WTC11 (cell line): ENCODE results near the gene MPZL3. TPM values are rescaled to one million over a fixed set of nuclear protein-coding genes. Genes with fewer than 3 reads are reported as not detected.
A peak's percentile ranks its signal among the peaks of the same experiment; 100 is the strongest.

Source experiments
- ATAC-seq: fragments of 200-7000 bp; cut with Tn5 transposase; 2 replicates; pipeline ENCODE4 v1.10.0; 2021; ENCODE audit warnings: mild to moderate bottlenecking, moderate library complexity
- Bru-seq: library from RNA; stranded (reverse); fragments of 400-500 nt; gene quantifications from one replicate; lab custom pipeline; 2021; lab: Mats Ljungman, UMichigan
- CTCF ChIA-PET: fragments of 300-600 bp; sonication (Branson Sonifier 250); formaldehyde crosslinking; loops from one replicate; lab custom pipeline; 2021; ENCODE audit warnings: antibody characterized with exemption; lab: Charles Lee
- POLR2A ChIA-PET: fragments of 350-600 bp; sonication (Branson Sonifier 250); formaldehyde crosslinking; loops from one replicate; lab custom pipeline; 2021; ENCODE audit warnings: antibody characterized with exemption; lab: Charles Lee
- DNase-seq: peaks from one replicate; pipeline ENCODE4 v3.0.0; 2021; ENCODE audit warnings: low spot score
- H3K27ac Mint-ChIP-seq: 2 replicates; pipeline ENCODE4 v1.8.0; 2021; ENCODE audit warnings: mixed read lengths
- H3K27me3 Mint-ChIP-seq: 2 replicates; pipeline ENCODE4 v1.8.0; 2021; ENCODE audit warnings: low read depth, mild to moderate bottlenecking, moderate library complexity, mixed read lengths
- H3K36me3 Mint-ChIP-seq: 2 replicates; pipeline ENCODE4 v1.8.0; 2021; ENCODE audit warnings: mixed read lengths
- H3K4me1 Mint-ChIP-seq: 2 replicates; pipeline ENCODE4 v1.8.0; 2022; ENCODE audit warnings: mixed read lengths
- H3K4me3 Mint-ChIP-seq: 2 replicates; pipeline ENCODE4 v1.8.0; 2021; ENCODE audit warnings: mild to moderate bottlenecking, moderate library complexity, mixed read lengths
- H3K9me3 Mint-ChIP-seq: 2 replicates; pipeline ENCODE4 v1.8.0; 2021; ENCODE audit warnings: mixed read lengths
- ELF4 ChIP-seq: sonication (generic); formaldehyde crosslinking; IDR thresholded peaks from 2 replicates; pipeline ENCODE4 v1.8.1; 2022; ENCODE audit warnings: low read depth, mild to moderate bottlenecking, moderate library complexity, missing genetic modification reagents
- ETV6 ChIP-seq: sonication (generic); formaldehyde crosslinking; IDR thresholded peaks from 2 replicates; pipeline ENCODE4 v1.8.1; 2022; ENCODE audit warnings: mild to moderate bottlenecking, missing genetic modification reagents
- FOXK1 ChIP-seq: sonication (generic); formaldehyde crosslinking; IDR thresholded peaks from 2 replicates; pipeline ENCODE4 v1.8.0; 2022; ENCODE audit warnings: mild to moderate bottlenecking, moderate library complexity, missing genetic modification reagents
- JUN ChIP-seq: sonication (generic); formaldehyde crosslinking; IDR thresholded peaks from 2 replicates; pipeline ENCODE4 v1.8.0; 2023; ENCODE audit warnings: mild to moderate bottlenecking, missing genetic modification reagents
- KAT7 ChIP-seq: sonication (generic); formaldehyde crosslinking; IDR thresholded peaks from 2 replicates; pipeline ENCODE4 v1.8.1; 2023; ENCODE audit warnings: missing genetic modification reagents, mild to moderate bottlenecking, borderline replicate concordance
- MXD4 ChIP-seq: fragments of 250-450 bp; sonication (Bioruptor Pico); IDR thresholded peaks from 2 replicates; pipeline ENCODE4 v1.8.0; 2021; ENCODE audit warnings: mild to moderate bottlenecking, moderate library complexity, borderline replicate concordance
- NFATC4 ChIP-seq: fragments of 250-450 bp; sonication (Bioruptor Pico); IDR thresholded peaks from 2 replicates; pipeline ENCODE4 v1.9.0; 2021; ENCODE audit warnings: mild to moderate bottlenecking
- NFYB ChIP-seq: sonication (generic); formaldehyde crosslinking; conservative IDR thresholded peaks from 2 replicates; pipeline ENCODE4 v1.8.0; 2022; ENCODE audit warnings: low read depth, missing genetic modification reagents
- NR1H2 ChIP-seq: sonication (generic); formaldehyde crosslinking; IDR thresholded peaks from 2 replicates; pipeline ENCODE4 v1.9.0; 2021; ENCODE audit warnings: mild to moderate bottlenecking, moderate library complexity, missing genetic modification reagents
- RELA ChIP-seq: sonication (generic); formaldehyde crosslinking; IDR thresholded peaks from 2 replicates; pipeline ENCODE4 v1.8.1; 2022; ENCODE audit warnings: missing genetic modification reagents, mild to moderate bottlenecking, borderline replicate concordance
- RORB ChIP-seq: fragments of 250-450 bp; sonication (Bioruptor Pico); IDR thresholded peaks from 2 replicates; pipeline ENCODE4 v1.9.0; 2021; ENCODE audit warnings: mild to moderate bottlenecking
- SMAD3 ChIP-seq: sonication (generic); formaldehyde crosslinking; IDR thresholded peaks from 2 replicates; pipeline ENCODE4 v1.8.0; 2022; ENCODE audit warnings: missing genetic modification reagents, mild to moderate bottlenecking, borderline replicate concordance
- SMAD4 ChIP-seq: sonication (generic); formaldehyde crosslinking; IDR thresholded peaks from 2 replicates; pipeline ENCODE4 v1.8.0; 2022; ENCODE audit warnings: mild to moderate bottlenecking, missing genetic modification reagents
- TCF7 ChIP-seq: sonication (generic); formaldehyde crosslinking; IDR thresholded peaks from 2 replicates; pipeline ENCODE4 v1.8.0; 2022; ENCODE audit warnings: mild to moderate bottlenecking, low read depth, missing genetic modification reagents, moderate library complexity
- ZNF263 ChIP-seq: sonication (generic); formaldehyde crosslinking; IDR thresholded peaks from 2 replicates; pipeline ENCODE4 v1.8.1; 2022; ENCODE audit warnings: low read depth, mild to moderate bottlenecking, moderate library complexity, missing genetic modification reagents
- ZNF416 ChIP-seq: fragments of 250-450 bp; sonication (Bioruptor Pico); IDR thresholded peaks from 2 replicates; pipeline ENCODE4 v1.9.0; 2021; ENCODE audit warnings: mild to moderate bottlenecking, inconsistent platforms
- long read RNA-seq, 3 experiments: library from RNA in 1 of 3; library from capped mRNA in 1 of 3; library from polyadenylated mRNA in 1 of 3; unstranded in 2 of 3; stranded (forward) in 1 of 3; transcript quantifications; one replicate each; pipeline ENCODE4 v2.0.0, GENCODE V29; 2021
- total RNA-seq: library from RNA; stranded (reverse); gene quantifications from 3 replicates; pipeline ENCODE4 v1.2.3, GENCODE V29; 2021
- TF ChIP-seq, protein P1 (sequence below): fragments of 250-450 bp; sonication (Bioruptor Pico); IDR thresholded peaks from 2 replicates; pipeline ENCODE4 v1.9.0; 2021; ENCODE audit warnings: mild to moderate bottlenecking
- TF ChIP-seq, protein P2 (sequence below): fragments of 250-450 bp; sonication (Bioruptor Pico); conservative IDR thresholded peaks from 2 replicates; pipeline ENCODE4 v1.9.0; 2021; ENCODE audit warnings: mild to moderate bottlenecking
- TF ChIP-seq, protein P3 (sequence below): fragments of 250-450 bp; sonication (Bioruptor Pico); IDR thresholded peaks from 2 replicates; pipeline ENCODE4 v2.1.2; 2022; ENCODE audit warnings: mild to moderate bottlenecking, moderate library complexity
- TF ChIP-seq, protein P4 (sequence below): sonication (generic); formaldehyde crosslinking; IDR thresholded peaks from 2 replicates; pipeline ENCODE4 v1.8.0; 2022; ENCODE audit warnings: mild to moderate bottlenecking, missing genetic modification reagents
- TF ChIP-seq, protein P5 (sequence below): fragments of 250-450 bp; sonication (Bioruptor Pico); IDR thresholded peaks from 2 replicates; pipeline ENCODE4 v1.9.0; 2021; ENCODE audit warnings: mild to moderate bottlenecking
- TF ChIP-seq, protein P6 (sequence below): sonication (generic); formaldehyde crosslinking; IDR thresholded peaks from 2 replicates; pipeline ENCODE4 v1.8.0; 2023; ENCODE audit warnings: missing genetic modification reagents
- TF ChIP-seq, protein P7 (sequence below): sonication (generic); formaldehyde crosslinking; conservative IDR thresholded peaks from 2 replicates; pipeline ENCODE4 v1.8.1; 2022; ENCODE audit warnings: mild to moderate bottlenecking, missing genetic modification reagents
- TF ChIP-seq, protein P8 (sequence below): sonication (generic); formaldehyde crosslinking; IDR thresholded peaks from 2 replicates; pipeline ENCODE4 v1.8.0; 2022; ENCODE audit warnings: mild to moderate bottlenecking, missing genetic modification reagents
- TF ChIP-seq, protein P9 (sequence below): sonication (generic); formaldehyde crosslinking; IDR thresholded peaks from 2 replicates; pipeline ENCODE4 v1.8.1; 2022; ENCODE audit warnings: low read depth, missing genetic modification reagents, borderline replicate concordance

MPZL3 gene, protein sequence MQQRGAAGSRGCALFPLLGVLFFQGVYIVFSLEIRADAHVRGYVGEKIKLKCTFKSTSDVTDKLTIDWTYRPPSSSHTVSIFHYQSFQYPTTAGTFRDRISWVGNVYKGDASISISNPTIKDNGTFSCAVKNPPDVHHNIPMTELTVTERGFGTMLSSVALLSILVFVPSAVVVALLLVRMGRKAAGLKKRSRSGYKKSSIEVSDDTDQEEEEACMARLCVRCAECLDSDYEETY
- total RNA-seq, result 1.6 to 2.1 TPM (median 2.0 TPM) in 3 replicates
- percentile 41 among the genes with signal in this experiment for Bru-seq, nascent RNA
- long read RNA-seq, experiment 1, transcript MPZL3-201 (6 exons, 3,968 nt), result major isoform, 9 of 12 reads
- long read RNA-seq, experiment 1, partial matches to known transcripts, result 0 of 12 reads
- long read RNA-seq, experiment 1, other reads (novel, unspliced or antisense), result 1 of 12 reads
- long read RNA-seq, experiment 2, partial matches to known transcripts, result 0 of 1 reads
- long read RNA-seq, experiment 2, other reads (novel, unspliced or antisense), result 0 of 1 reads
- long read RNA-seq, experiment 3, result 0 reads

DNA sequence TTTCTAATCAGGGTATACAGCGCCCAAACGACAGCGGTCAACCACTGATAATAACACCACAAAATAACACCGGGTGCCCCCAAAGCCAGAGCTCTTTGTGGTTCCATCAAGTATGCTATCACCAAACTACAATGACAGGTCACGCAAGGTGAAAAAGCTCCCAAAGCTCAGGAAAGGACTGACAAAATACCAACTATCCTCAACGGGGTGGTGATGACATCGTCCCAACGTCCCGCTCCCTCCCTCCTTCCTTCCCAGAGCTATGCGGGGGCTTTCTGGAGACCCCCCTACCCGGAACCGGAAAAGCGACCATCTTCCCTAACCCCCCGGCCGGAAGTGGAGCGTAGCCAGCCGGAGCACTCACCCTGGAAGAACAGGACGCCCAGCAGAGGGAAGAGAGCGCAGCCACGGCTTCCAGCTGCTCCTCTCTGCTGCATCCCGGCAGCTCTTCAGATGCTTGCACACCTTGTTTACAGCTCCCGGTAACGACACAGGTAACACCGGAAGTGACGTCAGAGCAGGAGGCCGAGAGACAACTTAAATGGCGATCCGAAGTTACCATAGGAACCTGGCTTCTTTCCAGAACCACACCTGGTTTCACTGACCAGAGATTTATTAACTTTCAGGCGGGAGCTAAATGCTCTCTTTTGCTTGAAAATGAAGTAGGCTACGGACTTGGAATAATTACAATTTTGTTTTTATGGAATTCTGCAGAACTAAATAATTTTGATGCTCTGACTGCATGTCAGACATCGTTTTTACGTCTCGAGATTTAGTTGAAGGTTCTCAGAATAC, at the start of gene MPZL3:
Gene MPZL3 (minus strand): TSS at position 508 of the 795 bp plus-strand sequence. CDS start 71 bp downstream, at position 437.
- Mint-ChIP-seq H3K27me3 (peaks cover 88% of the 10 kb centered on the region), H3K4me3 (peak within 1 kb of the TSS; percentile 86), H3K36me3 (no peaks in the 10 kb centered on the region), H3K4me1 (peaks cover 9% of the 10 kb centered on the region), H3K27ac (peak within 1 kb of the TSS; percentile 99), H3K9me3 (peaks cover 8% of the 10 kb centered on the region)
- ATAC-seq (peak; percentile 89), DNase-seq (peak; percentile 76)
- POLR2A ChIA-PET, result no interaction called here
- CTCF ChIA-PET, result interaction anchor here (1.2 to 1.4 kb wide), 3 partner anchors 43 to 81 kb away, joined by 3 to 12 read pairs (median 5); no protein-coding TSS in a partner anchor
- TF ChIP-seq SMAD4 (CRISPR knock-in tag), result no peak
- no peak for TF ChIP-seq MXD4 (CRISPR knock-in tag)
- TF ChIP-seq, protein P1, sequence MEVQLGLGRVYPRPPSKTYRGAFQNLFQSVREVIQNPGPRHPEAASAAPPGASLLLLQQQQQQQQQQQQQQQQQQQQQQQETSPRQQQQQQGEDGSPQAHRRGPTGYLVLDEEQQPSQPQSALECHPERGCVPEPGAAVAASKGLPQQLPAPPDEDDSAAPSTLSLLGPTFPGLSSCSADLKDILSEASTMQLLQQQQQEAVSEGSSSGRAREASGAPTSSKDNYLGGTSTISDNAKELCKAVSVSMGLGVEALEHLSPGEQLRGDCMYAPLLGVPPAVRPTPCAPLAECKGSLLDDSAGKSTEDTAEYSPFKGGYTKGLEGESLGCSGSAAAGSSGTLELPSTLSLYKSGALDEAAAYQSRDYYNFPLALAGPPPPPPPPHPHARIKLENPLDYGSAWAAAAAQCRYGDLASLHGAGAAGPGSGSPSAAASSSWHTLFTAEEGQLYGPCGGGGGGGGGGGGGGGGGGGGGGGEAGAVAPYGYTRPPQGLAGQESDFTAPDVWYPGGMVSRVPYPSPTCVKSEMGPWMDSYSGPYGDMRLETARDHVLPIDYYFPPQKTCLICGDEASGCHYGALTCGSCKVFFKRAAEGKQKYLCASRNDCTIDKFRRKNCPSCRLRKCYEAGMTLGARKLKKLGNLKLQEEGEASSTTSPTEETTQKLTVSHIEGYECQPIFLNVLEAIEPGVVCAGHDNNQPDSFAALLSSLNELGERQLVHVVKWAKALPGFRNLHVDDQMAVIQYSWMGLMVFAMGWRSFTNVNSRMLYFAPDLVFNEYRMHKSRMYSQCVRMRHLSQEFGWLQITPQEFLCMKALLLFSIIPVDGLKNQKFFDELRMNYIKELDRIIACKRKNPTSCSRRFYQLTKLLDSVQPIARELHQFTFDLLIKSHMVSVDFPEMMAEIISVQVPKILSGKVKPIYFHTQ, result no peak
- TF ChIP-seq SMAD3 (CRISPR knock-in tag), result no peak
- TF ChIP-seq NFYB (CRISPR knock-in tag), result no peak
- TF ChIP-seq RORB (CRISPR knock-in tag), result no peak
- TF ChIP-seq, protein P2, sequence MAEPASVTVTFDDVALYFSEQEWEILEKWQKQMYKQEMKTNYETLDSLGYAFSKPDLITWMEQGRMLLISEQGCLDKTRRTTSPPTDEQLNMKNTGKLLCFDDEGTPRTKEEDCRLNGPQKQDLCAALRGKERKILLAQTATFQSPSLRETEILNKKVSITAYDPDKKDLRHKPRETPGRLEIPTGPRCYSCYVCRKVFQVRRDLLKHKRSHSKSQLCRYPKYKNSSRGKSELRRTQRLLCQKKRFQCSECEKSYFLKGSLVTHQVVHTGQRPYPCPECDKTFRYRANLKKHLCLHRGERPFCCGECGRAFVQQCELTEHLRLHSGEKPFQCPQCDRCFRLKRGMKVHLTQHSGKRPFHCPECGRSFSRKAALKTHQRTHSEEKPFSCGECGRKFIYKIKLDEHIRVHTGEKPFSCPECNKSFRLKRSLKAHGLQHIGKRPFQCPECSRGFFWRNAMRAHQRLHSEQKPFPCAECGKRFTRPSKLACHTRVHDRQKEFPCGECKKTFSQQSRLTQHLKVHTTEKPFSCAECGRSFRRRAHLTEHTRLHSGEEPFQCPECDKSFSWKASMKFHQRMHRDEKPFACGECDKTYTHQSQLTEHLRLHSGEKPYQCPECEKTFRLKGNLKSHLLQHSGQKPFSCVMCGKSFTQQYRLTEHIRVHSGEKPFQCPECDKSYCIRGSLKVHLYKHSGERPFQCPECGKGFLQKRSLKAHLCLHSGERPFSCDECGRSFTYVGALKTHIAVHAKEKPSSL (CRISPR knock-in tag), result no peak
- no peak for TF ChIP-seq JUN (CRISPR knock-in tag)
- TF ChIP-seq TCF7 (CRISPR knock-in tag), result no peak
- TF ChIP-seq, protein P3, sequence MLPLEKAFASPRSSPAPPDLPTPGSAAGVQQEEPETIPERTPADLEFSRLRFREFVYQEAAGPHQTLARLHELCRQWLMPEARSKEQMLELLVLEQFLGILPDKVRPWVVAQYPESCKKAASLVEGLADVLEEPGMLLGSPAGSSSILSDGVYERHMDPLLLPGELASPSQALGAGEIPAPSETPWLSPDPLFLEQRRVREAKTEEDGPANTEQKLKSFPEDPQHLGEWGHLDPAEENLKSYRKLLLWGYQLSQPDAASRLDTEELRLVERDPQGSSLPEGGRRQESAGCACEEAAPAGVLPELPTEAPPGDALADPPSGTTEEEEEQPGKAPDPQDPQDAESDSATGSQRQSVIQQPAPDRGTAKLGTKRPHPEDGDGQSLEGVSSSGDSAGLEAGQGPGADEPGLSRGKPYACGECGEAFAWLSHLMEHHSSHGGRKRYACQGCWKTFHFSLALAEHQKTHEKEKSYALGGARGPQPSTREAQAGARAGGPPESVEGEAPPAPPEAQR (CRISPR knock-in tag), result 0 out of 2 replicates have a peak, but pooled peaks have one; percentile 58
- no peak for TF ChIP-seq ELF4 (CRISPR knock-in tag)
- TF ChIP-seq, protein P4, sequence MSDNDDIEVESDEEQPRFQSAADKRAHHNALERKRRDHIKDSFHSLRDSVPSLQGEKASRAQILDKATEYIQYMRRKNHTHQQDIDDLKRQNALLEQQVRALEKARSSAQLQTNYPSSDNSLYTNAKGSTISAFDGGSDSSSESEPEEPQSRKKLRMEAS (CRISPR knock-in tag), result 0 out of 2 replicates have a peak, but pooled peaks have one; percentile 38
- TF ChIP-seq KAT7 (CRISPR knock-in tag), result no peak
- TF ChIP-seq NFATC4 (CRISPR knock-in tag), result no peak
- TF ChIP-seq, protein P5, sequence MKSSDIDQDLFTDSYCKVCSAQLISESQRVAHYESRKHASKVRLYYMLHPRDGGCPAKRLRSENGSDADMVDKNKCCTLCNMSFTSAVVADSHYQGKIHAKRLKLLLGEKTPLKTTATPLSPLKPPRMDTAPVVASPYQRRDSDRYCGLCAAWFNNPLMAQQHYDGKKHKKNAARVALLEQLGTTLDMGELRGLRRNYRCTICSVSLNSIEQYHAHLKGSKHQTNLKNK (CRISPR knock-in tag), result no peak
- peak; percentile 60; the same call in 1 of the 2 replicates for TF ChIP-seq ETV6
- TF ChIP-seq, protein P6, sequence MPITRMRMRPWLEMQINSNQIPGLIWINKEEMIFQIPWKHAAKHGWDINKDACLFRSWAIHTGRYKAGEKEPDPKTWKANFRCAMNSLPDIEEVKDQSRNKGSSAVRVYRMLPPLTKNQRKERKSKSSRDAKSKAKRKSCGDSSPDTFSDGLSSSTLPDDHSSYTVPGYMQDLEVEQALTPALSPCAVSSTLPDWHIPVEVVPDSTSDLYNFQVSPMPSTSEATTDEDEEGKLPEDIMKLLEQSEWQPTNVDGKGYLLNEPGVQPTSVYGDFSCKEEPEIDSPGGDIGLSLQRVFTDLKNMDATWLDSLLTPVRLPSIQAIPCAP (CRISPR knock-in tag), result no peak
- peak; percentile 78 for TF ChIP-seq FOXK1
- no peak; the same call in 1 of the 2 replicates for TF ChIP-seq ZNF263
- TF ChIP-seq ZNF416 (CRISPR knock-in tag), result 0 out of 2 replicates have a peak, but pooled peaks have one; percentile 35
- TF ChIP-seq NR1H2, result no peak
- TF ChIP-seq, protein P7, sequence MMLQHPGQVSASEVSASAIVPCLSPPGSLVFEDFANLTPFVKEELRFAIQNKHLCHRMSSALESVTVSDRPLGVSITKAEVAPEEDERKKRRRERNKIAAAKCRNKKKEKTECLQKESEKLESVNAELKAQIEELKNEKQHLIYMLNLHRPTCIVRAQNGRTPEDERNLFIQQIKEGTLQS (CRISPR knock-in tag), result no peak
- TF ChIP-seq, protein P8, sequence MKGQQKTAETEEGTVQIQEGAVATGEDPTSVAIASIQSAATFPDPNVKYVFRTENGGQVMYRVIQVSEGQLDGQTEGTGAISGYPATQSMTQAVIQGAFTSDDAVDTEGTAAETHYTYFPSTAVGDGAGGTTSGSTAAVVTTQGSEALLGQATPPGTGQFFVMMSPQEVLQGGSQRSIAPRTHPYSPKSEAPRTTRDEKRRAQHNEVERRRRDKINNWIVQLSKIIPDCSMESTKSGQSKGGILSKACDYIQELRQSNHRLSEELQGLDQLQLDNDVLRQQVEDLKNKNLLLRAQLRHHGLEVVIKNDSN (CRISPR knock-in tag), result no peak
- TF ChIP-seq, protein P9, sequence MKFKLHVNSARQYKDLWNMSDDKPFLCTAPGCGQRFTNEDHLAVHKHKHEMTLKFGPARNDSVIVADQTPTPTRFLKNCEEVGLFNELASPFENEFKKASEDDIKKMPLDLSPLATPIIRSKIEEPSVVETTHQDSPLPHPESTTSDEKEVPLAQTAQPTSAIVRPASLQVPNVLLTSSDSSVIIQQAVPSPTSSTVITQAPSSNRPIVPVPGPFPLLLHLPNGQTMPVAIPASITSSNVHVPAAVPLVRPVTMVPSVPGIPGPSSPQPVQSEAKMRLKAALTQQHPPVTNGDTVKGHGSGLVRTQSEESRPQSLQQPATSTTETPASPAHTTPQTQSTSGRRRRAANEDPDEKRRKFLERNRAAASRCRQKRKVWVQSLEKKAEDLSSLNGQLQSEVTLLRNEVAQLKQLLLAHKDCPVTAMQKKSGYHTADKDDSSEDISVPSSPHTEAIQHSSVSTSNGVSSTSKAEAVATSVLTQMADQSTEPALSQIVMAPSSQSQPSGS (CRISPR knock-in tag), result no peak
- TF ChIP-seq RELA (CRISPR knock-in tag), result no peak
